Bone marrow (tissue), 2 donors: ENCODE data around the gene GTF3C5.
A peak's percentile ranks its signal among the peaks of the same experiment; 100 is the strongest.
"Not testable (repeated sequence)": the region's sequence is repeated elsewhere in the genome, so short reads cannot be mapped to it uniquely, and the experiment has no call there.

ENCODE experiments used
- DNase-seq, 2 donors: peaks; one replicate each; lab custom pipeline; 2025; lab: John Stamatoyannopoulos, UW

Gene GTF3C5

GRCh38 chr9:133030317-133031129 is at the start of gene GTF3C5:
Gene GTF3C5, plus strand, starts transcription at chr9:133030997. Its CDS starts 15 bp downstream, at chr9:133031012.
- peak; percentile 88 to 99 for DNase-seq

DNA sequence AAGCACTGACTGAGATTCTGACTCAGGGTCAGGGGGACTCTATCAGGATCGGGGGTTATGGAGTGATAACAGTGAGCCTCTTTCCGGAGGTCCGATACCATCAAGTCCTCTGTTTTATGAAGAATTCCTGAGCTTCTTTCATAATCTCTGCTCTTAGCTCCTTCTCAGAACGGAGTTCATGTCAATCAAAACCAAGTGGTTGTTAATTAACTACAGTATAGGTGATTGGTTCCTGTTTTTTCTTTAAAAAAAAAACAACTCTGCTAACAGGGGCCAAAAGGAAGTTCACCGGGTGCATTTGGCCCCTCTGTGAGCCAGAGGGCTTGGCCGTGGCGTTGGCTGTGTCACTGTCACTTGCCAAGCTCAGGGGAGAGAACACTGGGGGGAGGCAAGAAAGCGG is 48.3 kb upstream of the GTF3C5 start:
- DNase-seq, result peak in 1 of 2 donors; percentile 45

GRCh38 chr9:132983491-132984201 is 47.2 kb upstream of the GTF3C5 start:
- DNase-seq, result no peak

DNA sequence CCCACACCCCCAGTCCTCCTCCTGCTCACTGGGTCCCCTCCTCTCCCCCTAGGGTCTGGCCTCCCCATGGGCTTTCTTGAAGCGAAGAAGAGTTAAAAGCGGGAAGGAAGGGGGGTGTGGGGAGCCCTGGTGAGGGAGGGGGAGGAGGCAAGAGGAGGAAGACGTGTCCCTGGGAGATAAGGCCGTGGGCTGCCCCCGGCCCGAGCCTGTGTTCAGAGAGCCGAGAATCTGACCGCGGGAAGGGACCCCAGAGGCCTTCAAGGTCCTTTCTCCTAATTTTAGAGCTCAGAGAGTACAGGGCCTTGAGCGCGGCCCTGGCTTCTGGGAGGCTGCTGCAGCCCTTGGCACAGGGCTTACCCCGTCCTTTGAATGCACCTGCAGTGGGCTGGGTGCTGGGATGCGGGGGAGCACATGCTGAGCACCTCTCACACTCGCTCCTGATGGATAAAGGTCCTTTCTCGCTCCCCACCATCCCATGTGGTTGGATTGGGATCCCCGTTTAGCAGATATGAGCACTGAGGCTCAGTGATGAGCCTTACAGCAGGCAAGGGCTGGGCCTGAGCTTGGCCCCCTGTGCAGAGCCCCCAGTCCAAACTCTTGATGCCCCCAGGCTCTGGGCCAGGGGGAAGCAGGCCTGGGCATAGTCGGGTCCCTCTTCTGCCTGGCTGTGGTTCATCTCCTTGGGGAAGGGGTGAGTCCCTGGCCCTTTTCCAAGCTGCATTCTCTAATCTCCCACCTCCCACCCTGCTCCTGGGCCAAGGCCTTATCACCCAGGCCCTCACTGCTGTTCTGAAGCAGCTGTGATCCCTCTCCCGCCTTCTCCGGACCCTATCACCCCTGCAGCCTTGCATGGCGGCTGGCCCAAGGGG is 46.4 kb upstream of the GTF3C5 start:
- DNase-seq, result peak in 1 of 2 donors; percentile 12

DNA sequence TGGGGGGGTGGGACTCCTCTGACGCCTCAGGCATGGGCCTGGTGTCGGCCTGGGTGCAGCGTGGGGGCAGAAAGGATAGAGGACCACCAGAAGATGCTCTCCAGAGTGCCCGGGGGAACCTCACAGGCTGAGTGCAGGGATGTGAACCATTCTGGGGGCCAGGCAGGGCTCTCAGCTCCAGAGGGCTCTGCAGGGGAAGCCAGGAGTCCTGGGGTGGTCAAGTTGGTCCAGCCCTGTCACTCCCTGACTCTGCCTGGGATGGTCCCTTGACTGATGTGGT is 45.8 kb upstream of the GTF3C5 start:
- DNase-seq, result no peak

DNA sequence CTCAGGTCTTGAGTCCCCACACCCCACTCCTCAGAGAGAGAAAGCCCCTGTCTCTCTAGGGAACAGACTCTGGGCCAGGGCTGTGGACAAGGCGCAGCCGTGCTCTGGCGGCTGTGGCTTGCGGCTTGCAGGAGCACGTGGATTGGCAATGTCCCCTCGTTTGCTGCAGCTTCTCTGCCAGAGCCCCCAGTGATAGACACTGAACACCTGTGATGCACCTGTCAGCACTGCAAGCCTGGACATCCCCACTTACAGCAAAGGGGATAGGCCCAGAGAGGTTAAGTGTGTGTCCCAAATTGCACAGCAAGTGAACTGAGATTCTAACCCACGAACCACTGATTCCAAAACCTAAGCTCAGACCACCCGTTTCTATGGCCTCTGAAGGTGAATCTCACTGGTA is 45.3 kb upstream of the GTF3C5 start:
- DNase-seq, result no peak

DNA sequence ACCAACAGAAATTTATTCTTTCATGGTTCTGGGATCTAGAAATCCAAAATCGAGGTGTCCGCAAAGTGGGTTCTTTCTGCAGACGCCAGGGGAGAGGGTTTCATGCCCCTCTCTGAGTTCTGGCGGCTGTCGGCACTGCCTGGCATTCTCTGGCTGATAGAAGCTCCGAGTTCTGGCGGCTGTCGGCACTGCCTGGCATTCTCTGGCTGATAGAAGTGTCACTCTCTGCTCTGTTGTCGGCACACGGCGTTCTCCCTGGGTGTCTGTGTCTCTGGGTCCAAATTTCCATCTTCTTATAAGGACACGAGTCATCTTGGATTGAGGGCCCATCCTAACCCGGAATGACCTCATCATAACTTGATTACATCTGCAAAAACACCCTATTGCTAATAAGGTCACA is 44.7 kb upstream of the GTF3C5 start:
- no peak for DNase-seq

DNA sequence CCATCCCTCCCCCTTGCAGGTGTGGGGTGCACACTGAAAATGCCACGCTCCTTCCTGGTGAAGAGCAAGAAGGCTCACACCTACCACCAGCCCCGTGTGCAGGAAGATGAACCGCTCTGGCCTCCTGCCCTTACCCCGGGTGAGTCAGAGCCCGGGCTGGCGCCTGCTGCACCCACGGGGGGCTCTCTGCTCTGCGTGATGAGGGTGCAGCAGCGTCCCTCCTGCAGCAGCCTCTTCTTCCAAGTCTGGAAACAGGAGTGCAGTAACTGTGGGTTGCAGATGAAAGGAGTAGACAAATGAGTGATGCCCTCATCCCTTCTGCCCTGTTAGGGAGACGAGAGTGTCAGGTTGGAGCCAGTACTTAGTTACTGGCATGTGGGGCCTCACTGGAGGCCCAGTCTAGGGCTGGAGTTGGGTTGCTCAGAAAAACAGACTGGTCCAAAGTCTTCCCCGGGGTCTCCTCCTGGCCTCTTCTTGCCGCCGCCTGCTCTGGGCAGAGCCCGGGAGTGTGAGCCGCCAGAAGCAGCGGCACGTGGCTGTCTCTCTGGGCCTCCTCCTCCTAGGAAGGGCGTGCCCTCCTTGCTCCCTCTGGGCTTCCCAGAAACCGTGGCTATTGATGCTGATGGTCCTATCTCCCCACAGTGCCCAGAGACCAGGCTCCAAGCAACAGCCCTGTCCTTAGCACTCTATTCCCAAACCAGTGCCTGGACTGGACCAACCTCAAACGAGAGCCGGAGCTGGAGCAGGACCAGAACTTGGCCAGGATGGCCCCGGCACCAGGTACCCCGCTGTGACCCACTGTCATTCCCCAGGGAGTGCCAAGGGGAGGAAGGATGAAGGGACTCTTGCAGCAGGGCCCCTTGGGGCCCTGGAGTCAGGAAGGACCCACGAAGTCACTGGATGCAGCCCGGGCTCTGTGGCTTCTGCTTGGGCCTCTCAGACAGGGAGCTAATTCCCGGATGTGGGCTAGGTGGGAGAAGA is 43.9 kb upstream of the GTF3C5 start:
- peak in 1 of 2 donors; percentile 29 for DNase-seq

DNA sequence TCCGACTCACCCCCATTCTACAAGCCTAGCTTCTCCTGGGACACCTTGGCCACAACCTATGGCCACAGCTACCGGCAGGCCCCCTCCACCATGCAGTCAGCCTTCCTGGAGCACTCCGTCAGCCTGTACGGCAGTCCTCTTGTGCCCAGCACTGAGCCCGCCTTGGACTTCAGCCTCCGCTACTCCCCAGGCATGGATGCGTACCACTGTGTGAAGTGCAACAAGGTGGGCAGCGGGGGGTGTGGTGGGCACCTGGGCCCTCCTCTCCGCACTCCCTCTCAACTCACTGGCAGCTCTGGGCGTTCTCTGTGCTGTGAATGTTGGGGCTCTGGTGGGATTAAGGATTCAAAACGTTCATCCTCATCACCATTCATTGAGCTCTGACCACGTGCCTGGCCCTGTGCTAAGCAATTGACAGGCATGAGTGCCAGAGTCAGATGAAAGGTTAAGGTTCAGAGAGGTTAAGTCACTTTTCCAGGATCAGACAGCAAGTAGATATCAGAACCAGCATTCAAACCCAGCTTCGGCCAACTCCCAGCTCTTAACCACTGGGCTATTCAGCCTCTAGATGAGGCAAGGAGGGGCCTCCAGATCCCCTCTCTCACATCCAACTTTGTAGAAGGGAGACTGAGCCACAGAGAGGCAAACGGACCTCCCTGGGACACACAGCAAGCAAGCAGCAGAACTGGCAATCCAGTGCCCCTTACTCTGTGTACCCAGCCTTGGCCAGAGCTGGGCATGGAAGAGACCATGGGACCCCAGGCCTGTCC is 42.4 kb upstream of the GTF3C5 start:
- DNase-seq, result no peak

DNA sequence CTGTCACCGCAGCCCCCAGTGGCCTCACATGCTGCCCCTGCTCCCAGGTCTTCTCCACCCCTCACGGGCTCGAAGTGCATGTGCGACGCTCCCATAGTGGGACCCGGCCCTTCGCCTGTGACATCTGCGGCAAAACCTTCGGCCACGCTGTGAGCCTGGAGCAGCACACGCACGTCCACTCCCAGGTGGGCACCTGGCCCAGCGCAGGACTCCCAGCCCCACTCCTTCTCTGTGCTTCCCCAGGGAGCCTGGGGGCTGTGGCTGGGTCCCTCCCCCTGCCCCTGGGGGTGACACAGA is 41.8 kb upstream of the GTF3C5 start:
- DNase-seq, result no peak

DNA sequence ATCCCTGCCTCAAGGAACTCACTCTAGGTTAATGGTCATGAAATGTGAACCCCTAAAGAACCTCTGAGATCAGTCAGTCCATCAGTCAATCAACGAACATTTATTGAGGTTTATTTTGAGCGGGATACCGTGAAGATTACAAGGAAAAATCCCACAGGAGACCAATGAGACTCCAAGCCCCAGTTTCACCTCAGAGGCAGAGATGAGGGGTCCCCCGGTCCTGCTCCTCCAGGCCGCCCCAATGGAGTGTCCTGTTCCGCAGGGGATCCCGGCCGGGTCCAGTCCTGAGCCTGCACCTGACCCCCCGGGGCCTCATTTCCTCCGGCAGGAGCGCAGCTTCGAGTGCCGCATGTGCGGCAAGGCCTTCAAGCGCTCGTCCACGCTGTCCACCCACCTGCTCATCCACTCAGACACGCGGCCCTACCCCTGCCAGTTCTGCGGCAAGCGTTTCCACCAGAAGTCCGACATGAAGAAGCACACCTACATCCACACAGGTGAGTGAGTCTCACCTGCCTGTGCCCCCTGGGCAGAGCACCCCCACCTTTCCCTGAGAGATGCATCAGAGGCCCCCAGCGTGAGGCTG is 41.3 kb upstream of the GTF3C5 start:
- no peak for DNase-seq

GRCh38 chr9:132989998-132990557 is 40.7 kb upstream of the GTF3C5 start:
- not testable (repeated sequence) for DNase-seq

DNA sequence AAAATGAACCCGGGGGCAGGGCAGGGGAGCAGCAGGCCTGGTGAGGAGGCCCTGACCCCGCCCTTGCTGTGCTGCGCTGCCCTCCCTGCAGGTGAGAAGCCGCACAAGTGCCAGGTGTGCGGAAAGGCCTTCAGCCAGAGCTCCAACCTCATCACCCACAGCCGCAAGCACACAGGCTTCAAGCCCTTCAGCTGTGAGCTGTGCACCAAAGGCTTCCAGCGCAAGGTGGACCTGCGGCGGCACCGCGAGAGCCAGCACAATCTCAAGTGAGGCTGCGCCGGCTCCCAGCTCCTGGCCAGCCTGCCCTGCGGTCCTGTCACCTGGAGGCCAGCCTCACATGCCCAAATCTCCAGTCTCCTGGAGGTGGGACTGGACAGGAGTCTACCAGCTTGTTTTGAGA is 40.0 kb upstream of the GTF3C5 start:
- no peak for DNase-seq

- peak in 1 of 2 donors; percentile 26 for DNase-seq
These were observed 39.2 kb upstream of the GTF3C5 start for GRCh38 chr9:132991351-132992300.

- DNase-seq, result no peak
These were observed 37.3 kb upstream of the GTF3C5 start for GRCh38 chr9:132993511-132993939.

GRCh38 chr9:132994410-132995120 is 36.2 kb upstream of the GTF3C5 start:
- peak in 1 of 2 donors; percentile 78 for DNase-seq

DNA sequence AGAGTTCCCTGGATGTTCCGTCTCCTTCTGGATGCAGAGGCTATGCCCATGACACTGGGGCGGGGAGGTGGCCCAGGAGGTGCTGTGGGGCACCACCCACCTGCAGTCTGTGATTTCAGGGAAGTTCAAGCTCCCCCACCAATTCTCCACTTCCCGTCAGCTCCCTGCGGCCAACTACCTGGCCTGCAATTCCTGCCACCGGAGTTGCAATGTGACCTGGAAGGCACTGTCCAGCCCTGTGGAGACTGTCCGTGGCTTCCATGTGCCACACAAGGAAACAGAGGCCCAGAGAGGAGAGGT is 35.7 kb upstream of the GTF3C5 start:
- DNase-seq, result no peak

GRCh38 chr9:132995879-132996278 is 34.9 kb upstream of the GTF3C5 start:
- no peak for DNase-seq
